ENCODE results near the gene INTS13.
"Not testable (repeated sequence)": the region's sequence is repeated elsewhere in the genome, so short reads cannot be mapped to it uniquely, and the experiment has no call there.

The INTS13 gene, protein sequence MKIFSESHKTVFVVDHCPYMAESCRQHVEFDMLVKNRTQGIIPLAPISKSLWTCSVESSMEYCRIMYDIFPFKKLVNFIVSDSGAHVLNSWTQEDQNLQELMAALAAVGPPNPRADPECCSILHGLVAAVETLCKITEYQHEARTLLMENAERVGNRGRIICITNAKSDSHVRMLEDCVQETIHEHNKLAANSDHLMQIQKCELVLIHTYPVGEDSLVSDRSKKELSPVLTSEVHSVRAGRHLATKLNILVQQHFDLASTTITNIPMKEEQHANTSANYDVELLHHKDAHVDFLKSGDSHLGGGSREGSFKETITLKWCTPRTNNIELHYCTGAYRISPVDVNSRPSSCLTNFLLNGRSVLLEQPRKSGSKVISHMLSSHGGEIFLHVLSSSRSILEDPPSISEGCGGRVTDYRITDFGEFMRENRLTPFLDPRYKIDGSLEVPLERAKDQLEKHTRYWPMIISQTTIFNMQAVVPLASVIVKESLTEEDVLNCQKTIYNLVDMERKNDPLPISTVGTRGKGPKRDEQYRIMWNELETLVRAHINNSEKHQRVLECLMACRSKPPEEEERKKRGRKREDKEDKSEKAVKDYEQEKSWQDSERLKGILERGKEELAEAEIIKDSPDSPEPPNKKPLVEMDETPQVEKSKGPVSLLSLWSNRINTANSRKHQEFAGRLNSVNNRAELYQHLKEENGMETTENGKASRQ

DNA sequence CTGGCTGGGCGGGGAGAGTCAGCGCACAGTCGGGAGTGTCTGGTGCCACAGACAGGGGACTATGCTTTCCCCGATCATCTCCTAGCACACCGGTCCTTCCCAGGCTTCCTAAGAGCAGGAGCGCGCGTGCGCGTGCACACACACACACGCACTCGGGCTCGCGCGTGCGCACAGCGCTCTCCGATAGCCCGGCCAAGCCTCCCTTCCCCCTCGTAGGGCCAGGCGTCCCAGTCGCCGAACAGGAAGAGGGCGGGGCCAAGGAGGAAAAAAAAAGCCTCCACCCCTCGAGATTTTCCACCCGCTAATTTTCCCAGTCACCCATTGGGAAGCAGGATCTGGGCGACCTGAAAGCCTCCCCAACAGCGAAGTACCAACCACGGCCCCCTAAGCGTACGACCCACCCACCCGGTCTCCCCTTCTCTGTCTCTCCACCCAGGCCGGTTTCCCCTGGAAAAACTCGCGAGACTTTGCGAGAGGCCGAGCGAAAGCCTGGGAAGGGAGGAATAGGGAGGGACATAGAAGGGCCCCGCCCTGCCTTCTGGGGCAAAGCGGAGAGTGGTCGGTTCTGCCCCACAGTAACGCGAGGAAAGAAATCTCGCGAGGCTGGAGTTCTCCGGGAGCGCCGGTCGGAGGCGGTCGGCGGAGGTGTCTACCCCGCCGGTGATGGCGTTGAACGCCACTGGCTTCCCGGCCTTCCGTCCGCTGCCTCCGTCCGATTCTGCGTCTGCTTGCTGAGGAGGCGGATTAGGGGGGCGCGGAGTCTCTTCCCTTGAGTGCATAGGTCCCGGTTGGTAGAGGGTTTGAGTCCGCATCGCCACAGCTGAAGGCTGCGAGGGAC, at the start of gene INTS13, which contains the start of gene FGFR1OP2:
TSS of gene INTS13 (minus strand) at position 119 of the 838 bp plus-strand sequence. CDS start 1,178 bp downstream, outside the sequence.
TSS of gene FGFR1OP2 (plus strand) at position 608 of the 838 bp plus-strand sequence. CDS start 15,689 bp downstream, outside the sequence.
- FAIRE-seq: peak; percentile 82

GRCh38 chr12:26982866-26983265, 45.1 kb upstream of the INTS13 start:
- FAIRE-seq: no peak

GRCh38 chr12:26979733-26980132, 42.0 kb upstream of the INTS13 start:
- no peak for FAIRE-seq

GRCh38 chr12:26978801-26979200, 41.0 kb upstream of the INTS13 start:
- FAIRE-seq: no peak

- no peak for FAIRE-seq
Measured at GRCh38 chr12:26976687-26977086, 38.9 kb upstream of the INTS13 start.

GRCh38 chr12:26971963-26972362, 34.2 kb upstream of the INTS13 start:
- FAIRE-seq: no peak

DNA sequence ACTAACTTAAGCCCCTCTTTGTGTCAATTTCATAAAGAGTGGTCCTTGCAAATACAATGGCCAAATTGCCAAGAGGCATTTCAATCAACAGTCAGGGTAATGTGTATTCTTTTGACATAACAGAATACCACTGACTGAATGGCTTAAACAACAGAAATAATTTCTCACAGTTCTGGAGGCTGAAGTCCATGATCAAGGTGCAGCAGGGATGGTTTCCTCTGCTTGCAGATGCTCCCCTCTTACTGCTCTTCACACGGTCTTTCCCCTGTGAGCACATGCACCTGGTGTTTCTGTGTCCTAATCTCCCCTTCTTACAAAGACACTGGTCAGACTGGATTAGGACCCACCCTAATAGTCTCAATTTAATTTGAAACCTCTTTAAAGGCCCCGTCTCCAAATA, 32.4 kb upstream of the INTS13 start:
- no peak for FAIRE-seq

- no peak for FAIRE-seq
Measured at GRCh38 chr12:26966842-26967241, 29.1 kb upstream of the INTS13 start.

DNA sequence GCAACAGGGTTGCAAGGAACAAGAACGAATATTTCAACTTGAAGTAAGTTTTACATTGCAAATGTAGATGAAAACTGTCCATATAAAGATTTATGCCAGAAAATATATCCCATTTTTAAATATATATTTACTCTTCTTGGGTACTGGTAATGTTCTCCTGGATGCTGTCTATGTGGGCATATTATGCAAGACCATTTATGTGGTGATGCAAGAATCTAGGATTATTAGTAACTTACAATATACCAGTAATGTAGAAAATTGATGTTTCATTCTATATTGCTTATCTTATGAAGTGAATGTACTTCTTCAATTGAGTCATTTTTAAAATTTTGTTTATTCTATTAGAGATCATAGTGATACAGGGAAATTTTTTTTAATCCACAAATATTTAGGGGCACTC, 25.6 kb upstream of the INTS13 start:
- FAIRE-seq: no peak

DNA sequence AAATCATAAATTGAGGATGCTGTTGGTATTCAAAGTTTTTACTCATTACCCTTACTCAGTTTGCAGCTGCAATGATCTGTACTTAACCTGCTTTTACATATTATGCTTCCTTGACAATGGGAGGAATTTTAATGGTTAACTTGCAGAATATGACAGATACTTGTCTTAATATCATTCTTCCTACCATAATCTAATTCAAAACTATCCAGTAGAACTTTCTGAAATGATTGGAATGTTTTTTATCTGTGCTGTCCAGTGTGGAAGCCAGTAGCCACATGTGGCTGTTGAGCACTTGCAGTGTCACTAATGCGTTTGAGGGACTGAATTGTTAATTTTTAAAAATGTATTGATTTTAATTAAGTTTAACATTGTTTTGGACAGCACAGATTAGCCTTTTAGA, 24.0 kb upstream of the INTS13 start:
- FAIRE-seq: no peak

DNA sequence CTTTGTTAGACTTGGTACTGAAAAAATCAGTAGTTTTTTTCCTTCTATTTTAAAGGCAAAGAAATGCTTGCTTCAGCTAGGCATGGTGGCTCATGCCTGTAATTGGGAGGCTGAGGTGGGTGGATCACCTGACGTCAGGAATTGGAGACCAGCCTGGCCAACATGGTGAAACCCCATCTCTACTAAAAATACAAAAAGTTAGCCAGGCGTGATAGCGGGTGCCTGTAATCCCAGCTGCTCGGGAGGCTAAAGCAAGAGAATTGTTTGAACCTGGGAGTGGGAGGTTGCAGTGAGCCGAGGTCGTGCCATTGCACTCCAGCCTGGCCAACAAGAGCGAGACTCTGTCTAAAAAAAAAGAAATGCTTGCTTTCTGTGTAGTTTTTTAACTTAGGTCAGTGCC, 23.6 kb upstream of the INTS13 start:
- FAIRE-seq: not testable (repeated sequence)

DNA sequence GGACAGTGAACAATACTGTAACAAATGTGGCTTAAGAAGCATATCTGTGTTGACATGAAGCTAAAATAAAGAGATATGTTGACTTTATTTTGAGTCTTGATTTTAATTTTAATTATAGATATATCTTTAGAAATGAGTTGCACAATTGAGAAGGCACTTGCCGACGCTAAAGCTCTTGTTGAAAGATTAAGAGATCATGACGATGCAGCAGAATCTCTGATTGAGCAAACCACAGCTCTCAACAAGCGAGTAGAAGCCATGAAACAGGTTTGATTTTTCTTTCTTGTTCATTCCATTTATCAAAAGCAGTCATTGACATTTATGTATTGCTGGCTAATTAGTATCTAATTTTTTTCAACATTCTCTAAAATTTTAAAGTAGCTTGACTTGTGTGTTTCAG, 16.2 kb upstream of the INTS13 start:
- FAIRE-seq: no peak

GRCh38 chr12:26953447-26953846, 15.7 kb upstream of the INTS13 start:
- FAIRE-seq: no peak

- no peak for FAIRE-seq
Measured at GRCh38 chr12:26948309-26948708, 10.5 kb upstream of the INTS13 start.

DNA sequence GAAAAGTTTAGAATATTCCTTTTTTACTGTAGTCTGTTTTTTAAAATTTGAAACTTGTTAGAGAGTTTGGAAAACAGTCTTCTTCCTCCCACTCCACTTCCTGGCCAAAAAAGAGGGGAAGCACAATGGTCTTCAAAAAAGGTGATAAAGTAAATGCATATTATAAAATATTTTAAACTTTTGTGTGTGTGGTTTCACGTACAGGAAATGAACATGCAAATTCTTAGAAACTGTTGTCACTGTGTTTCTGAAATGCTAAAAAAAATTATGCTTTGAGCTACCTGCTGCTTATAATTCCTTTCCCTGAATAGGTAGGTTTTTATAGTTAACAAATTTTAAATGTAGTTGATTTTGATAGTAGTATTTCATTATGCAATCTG, 3.4 kb upstream of the INTS13 start:
- FAIRE-seq: no peak

DNA sequence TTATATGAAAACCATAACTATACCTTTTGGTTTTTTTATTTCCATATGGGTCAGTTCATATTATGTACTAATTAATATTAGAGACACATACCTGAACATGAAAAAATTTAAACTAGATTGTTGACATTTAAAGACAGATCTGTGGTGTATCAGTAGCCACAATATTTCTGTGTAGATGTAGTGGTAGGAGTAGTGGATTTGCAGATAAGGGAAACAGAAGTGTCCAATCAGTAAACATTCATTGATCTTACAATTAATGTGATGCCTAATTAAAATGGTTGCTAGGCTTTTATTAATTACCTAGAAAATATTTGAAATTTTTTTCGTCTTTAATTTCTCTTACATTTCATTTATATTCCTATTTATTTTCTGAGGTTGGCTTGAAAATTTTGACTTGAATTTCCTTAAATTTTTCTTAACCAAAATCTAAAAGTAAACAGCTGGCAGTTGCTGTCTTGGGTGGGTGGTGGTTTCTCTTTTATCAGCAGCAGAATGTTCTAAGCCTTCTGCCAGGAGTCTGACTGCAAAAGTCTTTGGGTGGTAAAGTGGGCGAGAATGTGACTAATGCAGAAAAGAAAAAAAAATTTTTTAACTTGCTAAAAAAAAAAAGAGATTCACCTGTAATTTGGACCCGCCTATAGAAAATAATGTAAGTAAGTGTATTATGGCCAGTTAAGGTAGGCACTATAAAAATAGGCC, 2.9 kb upstream of the INTS13 start:
- no peak for FAIRE-seq

DNA sequence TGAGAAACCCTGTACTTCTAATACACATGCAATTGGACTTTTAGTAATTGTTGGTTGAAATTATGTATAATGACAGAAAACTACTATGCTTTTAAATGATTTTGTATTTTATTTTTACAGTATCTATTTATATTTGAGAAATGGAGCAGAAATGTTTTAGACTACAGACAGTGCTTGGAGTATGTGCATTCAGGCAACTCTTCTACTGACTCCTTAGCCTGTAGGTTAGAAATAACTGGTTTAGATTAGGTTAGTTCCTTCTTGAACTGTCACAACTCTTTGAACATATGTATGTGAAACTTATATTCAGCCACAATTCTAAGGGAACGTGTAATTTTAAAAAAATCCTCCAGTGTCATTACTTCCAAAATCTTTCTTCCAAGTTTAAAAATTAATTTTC, 2.2 kb upstream of the INTS13 start:
- no peak for FAIRE-seq

GRCh38 chr12:26939192-26939832, 1.5 kb upstream of the INTS13 start:
- FAIRE-seq: no peak

GRCh38 chr12:26938701-26939062, 901 bp upstream of the INTS13 start:
- no peak for FAIRE-seq

DNA sequence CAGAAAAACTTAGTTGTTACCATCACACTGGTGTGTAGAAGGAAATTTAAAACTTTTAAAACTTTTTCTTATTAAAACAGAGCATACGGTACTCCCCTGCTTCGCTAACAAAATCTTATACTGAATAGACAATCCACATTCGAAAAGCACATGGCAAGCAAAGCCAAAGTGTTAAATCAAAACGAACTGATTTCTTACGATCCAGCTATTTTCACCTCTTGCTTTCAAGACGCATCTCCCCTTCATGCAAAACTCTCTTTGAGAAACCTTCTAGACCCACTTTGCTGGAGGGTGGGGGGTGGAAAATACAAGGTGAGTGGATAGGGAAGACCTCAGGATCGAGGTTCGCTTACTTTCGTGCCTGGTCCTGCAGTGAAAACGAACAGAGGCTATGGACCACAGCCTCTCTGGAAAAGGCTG, 328 bp downstream of the INTS13 start:
- FAIRE-seq: no peak

- FAIRE-seq: no peak
Measured at GRCh38 chr12:26936559-26937442, 980 bp downstream of the INTS13 start.
